HG03025 (cell line): ENCODE measurements around the gene FBXO27.
"Not testable (repeated sequence)": the region's sequence is repeated elsewhere in the genome, so short reads cannot be mapped to it uniquely, and the experiment has no call there.

Experiments
- ATAC-seq: cut with Tn5 transposase; IDR thresholded peaks from one replicate; pipeline ENCODE4 v1.9.1; 2021; ENCODE audit warnings: mild to moderate bottlenecking, moderate library complexity; ENCODE audit not compliant: unreplicated experiment, low FRiP score

FBXO27 gene, protein sequence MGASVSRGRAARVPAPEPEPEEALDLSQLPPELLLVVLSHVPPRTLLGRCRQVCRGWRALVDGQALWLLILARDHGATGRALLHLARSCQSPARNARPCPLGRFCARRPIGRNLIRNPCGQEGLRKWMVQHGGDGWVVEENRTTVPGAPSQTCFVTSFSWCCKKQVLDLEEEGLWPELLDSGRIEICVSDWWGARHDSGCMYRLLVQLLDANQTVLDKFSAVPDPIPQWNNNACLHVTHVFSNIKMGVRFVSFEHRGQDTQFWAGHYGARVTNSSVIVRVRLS

DNA sequence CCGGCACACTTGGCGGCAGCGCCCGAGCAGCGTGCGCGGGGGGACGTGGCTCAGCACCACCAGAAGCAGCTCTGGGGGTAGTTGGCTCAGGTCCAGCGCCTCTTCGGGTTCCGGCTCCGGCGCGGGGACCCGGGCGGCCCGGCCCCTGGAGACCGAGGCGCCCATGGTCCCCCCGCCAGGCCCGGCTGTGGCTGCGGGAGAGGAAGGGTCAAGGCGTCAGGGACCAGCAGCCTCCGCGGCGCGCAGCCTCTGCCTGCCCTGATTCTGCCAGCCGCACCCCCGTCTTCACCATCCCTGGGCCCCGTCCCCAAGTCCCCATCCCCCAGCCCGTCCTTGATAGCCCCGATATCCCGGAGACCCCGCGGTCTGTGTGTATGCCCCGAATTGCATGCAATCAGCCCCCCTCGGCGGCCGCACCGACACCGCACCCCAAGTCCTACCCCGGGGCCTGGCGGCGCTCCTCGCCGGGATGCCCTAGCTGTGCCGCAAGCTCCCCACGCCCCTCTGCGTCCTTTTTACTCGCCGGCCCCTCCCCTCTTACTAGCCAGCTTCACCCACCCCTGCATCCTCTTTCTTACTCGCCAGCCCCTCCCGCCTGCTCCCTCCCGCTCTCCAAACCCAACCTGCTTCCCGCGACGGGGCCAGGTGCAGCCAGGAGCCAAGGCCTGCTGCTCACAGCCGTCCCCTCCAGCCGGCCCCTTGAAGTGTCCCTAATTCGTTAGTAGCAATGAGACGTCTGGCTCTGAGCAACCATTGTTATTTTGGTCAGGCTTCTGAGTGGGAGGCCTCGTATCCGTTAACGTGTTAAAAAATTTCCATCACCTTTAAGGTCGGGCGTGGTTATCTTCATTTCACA, at the start of gene FBXO27:
TSS of gene FBXO27 (minus strand) at position 487 of the 856 bp plus-strand sequence. CDS start at position 165, 322 bp downstream.
- no peak for ATAC-seq

DNA sequence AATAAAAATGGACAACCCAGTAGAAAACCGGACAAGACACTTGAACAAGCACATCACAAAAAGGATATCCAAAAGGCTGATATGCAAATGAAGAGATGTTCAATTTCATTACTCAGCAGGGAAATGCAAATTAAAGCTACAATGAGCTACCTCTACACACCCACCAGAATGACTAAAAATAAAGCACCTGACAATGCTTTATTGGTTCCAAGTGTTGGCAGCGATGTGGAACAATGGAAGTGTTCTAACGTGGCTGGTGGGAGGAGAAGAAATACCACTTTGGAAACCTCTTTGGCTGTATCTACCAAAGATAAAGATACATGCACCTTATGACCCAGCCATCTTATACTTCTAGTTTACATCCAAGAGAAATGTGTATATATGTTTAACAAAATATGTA, 48.1 kb upstream of the FBXO27 start:
- no peak for ATAC-seq

DNA sequence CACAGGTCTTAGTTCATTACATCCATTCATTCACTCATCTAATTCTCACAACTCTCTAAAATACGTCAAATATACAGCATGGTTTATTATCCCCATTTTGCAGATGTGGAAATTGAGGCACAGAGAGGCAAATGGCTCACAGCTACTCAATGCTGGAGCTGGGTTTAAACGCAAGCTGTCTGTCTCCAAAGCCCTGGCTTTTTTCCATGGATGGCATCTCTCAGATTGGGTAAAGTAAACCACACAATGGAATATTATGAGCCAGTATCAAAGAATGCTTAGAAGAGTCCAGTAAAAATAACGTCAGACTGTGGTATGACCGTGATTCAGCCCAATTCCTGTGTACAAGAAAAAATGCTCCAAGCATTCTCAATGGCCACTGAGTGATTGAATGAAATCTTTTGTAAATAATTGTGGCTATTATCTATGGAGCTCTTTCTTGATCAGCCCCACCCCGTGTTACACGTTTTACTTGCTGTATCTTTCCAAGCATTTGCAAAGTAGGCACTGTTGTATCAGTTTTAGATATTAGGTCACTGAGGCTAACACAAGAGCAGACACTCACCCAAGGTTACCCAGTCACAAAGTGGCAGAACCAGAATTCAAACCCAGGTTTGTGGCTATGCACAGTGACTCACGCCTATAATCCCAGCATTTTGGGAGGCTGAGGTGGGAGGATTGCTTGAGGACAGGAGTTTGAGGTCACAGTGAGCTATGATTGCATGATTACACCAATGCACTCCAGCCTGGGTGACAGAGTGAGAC, 46.3 kb upstream of the FBXO27 start:
- no peak for ATAC-seq

DNA sequence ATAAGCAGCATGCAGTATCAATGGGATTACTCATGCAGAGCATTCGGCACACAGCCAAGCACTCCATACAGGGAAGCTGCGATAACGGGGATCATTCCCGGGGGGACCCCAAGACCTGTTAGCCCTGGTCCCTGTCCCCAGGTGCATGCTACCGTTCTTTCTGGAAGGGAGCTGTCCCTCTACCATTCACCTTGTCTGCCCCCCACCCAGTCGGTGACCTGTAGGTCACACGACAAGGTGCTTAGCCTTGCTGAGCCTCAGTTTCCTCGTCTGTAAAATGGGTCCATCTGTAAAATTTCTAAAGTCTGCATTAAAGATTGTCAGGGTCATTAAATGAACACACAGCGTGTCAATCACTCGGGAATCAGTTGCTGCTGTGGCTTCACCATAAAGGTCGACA, 45.0 kb upstream of the FBXO27 start:
- ATAC-seq = no peak

DNA sequence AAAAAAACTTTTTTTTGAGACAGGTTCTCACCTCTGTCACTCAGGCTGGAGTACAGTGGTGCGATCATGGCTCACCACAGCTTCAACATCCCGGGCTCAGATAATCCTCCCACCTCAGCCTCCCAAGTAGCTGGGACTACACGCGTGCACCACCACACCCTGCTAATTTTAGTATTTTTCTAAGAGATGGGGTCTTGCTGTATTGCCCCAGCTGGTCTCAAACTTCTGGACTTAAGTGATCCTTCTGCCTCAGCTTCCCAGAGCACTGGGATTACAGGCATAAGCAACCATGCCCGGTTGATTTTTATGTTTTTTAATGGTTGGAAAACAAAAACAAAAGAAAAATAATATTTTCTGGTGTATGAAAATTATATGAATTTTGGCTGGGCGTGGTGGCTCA, 42.6 kb upstream of the FBXO27 start:
- no peak for ATAC-seq

DNA sequence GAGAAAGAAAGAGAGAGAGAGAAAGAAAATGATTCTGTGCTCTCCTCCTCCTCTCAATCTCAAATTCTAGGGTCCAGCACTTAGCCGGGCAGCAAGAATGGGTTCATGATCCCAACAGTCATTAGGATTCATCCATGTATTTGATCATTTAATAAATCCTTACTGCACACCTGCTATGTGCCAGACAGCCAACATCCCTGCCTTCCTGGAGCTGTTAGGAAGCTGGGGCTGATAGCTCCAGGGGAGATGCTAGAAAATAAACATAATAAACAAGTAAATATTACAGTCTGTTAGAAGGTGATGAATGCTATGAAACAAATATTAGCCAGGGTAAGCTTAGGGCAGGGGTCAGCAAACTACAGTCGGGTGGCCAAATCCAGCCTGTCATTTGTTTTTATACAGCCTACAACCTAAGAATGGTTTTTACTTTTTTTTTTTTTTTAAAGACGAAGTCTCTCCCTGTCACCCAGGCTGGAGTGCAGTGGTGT, 41.9 kb upstream of the FBXO27 start:
- ATAC-seq = no peak

DNA sequence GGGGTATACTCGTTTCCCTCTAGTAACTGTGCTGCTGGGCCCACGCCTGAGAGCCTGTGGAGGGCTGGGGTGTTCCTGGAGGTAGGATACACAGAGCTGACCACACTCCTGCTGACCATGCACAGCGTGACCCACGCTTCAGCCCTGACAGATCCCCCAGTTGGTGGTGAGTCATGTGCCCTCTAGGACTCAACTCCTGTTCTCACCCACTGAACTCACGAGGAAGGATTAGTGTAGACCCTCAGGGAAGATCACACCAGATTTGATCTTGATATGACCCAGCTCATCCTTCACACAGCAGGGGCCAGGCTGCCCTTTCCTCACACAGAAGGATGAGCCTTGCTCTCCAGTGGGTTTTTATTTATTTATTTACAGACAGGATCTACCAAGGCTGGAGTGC, 38.5 kb upstream of the FBXO27 start:
- no peak for ATAC-seq

DNA sequence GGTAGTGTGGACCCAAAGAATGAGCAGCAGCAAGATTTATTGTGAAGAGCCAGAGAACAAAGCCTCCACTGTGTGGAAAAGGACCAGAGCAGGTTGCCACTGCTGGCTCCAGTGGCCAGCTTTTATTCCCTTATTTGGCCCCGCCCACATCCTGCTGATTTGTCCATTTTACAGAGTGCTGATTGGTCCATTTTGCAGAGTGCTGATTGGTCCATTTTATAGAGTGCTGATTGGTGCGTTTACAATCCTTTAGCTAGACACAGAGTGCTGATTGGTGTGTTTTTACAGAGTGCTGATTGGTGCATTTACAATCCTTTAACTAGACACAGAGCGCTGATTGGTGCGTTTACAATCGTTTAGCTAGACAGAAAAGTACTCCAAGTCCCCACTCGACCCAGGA, 35.9 kb upstream of the FBXO27 start:
- ATAC-seq = not testable (repeated sequence)

DNA sequence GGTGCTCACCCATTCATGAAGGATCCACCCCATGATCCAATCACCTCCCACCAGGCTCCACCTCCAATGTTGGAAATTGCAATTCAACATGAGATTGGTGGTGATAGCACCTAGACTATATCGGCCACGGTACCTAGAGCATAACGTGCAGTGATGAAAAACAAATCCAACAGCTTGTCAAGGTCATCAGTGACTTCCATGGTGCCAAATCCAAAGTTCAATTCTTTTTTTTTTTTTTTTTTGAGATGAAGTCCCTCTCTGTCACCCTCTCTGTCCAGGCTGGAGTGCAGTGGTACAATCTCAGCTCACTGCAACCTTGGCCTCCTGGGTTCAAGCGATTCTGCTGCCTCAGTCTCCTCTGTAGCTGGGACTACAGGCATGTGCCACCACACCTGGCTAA, 34.8 kb upstream of the FBXO27 start:
- ATAC-seq = no peak

DNA sequence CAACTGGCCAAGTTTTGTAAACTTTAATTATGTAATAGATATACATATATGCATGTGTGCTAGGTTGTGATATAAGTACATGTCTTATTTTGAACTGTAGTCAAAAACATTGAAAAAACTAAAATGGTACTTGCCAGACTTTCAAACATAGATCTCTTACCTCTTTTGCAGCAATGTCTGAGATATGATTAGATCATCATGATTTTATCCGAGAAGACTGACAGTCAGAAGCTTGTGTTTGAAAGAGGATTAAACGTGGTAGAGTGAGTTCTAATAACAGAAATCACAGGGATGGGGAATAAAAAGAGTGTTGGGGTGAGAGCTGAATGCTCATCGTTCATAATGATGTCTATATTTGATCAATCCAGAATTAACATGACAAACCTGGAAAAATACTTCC, 33.6 kb upstream of the FBXO27 start:
- no peak for ATAC-seq

DNA sequence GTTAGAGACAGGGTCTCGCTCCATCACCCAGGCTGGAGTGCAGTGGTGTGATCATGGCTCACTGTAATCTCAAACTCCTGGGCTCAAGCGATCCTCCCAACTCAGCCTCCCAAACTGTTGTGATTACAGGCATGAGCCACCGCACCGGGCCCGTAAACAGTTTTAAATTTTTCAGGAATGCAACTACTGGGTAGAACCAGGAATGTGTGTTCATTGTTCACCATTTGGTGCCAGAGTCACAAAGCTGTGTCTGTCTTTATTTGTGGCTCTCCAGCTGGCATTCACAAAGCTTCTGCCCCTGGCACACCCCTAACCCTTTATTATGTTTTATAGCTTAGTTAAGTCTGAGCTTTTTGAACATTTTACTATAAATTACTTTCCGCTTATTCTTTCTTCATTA, 32.1 kb upstream of the FBXO27 start:
- no peak for ATAC-seq

DNA sequence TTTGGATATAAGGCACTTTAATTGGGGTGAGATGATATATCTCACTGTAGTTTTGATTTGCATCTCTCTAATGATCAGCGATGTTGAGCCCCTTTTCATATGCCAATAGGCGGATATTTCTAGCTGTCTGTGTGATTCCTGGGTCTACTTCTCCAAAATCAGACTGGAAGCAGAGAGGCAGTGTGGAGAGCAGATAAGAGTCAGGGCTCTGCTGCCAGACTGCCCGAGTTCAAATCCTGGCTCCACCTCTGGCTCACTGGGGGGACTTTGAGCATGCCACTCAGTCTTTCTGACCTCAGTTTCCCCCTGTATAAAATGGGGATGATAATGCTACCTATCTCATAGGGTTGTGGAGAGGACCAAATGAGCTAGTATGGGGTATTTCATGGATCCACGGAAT, 27.8 kb upstream of the FBXO27 start:
- no peak for ATAC-seq

DNA sequence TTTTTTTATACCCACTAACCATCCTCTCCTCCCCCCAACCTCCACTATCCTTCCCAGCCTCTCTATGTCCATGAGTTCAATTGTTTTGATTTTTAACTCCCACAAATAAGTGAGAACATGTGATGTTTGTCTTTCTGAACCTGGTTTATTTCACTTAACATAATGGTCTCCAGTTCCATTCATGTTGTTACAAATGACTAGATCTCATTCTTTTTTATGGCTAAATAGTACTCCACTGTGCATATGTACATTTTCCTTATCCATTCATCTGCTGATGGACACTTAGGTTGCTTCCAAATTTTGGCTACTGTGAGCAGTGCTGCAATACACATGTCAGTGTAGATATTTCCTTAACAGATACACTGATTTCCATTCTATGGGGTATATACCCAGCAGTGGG, 27.0 kb upstream of the FBXO27 start:
- no peak for ATAC-seq

DNA sequence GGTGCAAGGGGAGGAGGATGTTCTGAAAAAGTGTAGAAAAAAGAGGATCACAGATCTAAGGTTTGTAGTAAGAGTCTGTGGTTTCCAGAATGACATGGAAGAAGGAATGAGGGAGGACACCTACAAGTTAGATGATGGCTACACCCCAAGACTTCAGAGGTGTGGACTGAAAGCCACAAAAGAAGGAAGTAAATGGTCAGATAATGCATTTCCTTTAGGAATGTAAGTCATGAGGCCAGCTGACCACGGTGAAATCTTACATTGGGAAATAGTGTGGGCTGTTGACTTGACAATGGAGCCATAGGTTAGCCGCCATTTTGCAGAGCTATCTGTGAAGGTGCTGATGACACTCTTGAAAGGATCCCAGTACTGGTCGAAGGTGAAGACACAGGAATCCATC, 25.3 kb upstream of the FBXO27 start:
- ATAC-seq = no peak

DNA sequence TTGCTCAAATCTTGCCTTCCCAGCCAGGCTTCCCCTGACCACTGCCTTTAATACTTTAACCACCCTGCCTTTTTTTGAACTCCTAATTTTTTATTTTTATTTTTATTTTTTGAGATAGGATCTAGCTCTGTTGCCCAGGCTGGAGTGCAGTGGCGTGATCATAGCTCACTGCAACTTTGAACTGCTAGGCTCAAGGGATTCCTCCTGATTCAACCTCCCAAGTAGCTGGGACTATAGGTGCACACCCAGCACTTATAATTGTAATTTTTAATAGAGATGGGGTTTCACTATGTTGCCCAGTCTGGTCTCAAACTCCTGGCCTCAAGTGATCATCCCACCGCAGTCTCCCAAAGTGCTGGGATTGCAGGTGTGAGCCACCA, 21.7 kb upstream of the FBXO27 start:
- no peak for ATAC-seq

DNA sequence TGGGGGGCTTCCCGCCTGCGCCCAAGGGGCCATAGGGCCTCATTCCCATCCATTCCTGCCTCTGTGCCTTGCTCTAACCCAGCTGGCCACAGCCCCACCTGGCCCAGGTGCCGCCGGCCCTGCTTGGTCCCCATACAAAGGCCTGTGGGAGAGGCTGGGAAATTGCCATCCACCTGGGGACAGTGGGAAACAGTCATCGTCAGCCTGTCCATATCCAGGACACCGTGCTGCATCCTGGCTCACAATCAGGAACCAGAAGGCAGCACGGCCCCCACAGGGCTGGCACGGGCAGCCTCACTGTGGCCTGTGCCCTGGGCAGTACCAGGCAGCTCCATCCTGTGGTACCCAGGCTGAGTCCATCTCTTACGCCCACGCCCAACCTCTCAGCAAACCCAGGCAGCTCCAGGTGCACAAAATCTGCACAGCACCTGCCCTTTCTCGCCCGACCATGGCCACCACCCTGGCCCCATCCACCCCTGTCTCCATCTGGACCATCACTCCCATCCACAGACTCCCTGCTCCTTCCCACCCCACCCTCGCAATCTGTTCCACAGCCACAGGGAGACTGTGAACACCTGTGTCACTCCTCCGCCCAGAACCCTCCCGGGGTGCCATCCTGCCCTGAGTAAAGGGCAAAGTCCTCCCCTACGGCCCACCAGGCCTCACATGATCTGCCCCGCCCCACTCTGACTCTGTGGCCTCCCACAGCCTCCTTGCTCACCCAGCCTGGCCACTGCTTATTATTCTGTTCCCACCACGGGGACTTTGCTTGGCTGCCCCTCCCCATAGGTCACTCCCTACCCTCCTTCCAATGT, 21.1 kb upstream of the FBXO27 start:
- ATAC-seq = no peak

DNA sequence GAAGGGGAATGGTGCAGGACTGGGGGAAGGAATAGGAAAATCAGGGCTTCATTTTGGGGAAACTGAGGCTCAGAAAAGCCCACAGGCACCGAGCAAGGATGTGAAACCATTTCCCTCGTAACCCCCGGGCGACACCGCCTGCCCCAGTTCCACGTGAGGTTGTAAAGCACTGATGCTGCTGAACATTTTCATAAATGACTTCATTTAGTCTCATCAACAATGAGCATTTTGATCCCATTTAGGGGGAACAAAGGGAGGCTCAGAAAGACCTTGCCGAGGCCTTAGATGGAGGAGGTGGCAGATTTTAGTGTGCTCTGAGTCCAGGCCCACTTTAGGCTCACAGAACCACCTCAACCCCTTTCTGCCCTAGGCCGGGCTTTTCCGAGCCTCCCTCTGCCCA, 20.5 kb upstream of the FBXO27 start:
- no peak for ATAC-seq

DNA sequence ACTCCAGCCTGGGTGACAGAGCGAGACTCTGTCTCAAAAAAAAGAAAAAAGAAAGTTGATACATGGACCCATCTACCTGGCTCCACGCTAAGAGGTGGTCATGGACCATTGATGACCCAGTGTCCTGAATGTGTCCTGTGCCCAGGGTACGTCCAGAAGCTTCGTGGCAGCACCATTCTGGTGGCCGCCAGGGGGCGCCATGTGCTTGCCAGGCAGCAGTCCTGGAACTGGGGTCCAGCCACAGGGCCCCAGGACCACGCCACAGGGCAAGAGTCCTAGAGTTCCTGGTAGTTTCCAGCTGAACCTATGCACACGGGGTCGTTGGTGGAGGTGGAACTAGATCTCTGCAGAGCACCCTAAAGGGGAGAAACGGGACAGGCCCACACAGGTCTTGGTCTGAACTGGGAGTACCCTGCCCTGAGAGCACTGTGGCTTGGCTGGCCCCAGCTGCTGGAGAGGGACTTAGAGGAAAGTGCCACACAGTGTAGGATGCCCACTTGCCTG, 19.9 kb upstream of the FBXO27 start:
- no peak for ATAC-seq

DNA sequence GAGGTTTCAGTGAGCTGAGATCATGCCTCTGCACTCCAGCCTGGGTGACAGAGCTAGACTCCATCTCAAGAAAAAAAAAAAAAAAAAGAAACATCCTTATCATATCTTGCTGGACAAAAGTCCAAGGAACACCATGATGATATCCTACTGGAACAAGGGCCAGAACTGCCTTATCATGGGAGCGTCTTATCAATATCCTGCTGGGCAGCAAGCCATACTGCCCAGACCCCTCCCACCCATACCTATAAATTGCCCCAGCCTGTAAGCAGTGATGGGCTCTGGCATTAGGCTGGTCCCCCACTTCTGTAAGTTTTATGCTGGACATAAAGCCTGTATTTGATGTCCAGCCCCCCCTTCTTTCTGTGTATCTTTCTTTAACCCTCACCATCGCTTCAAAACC, 14.7 kb upstream of the FBXO27 start:
- no peak for ATAC-seq
